Left renal cortex interstitium (tissue), 4 donors: ENCODE results near the gene HNRNPUL1. TPM values are rescaled to one million over a fixed set of nuclear protein-coding genes. Genes with fewer than 3 reads are reported as not detected.
"Not testable (repeated sequence)": the region's sequence is repeated elsewhere in the genome, so short reads cannot be mapped to it uniquely, and the experiment has no call there.

Experiments
- DNase-seq, 4 donors: peaks; one replicate each; pipeline ENCODE4 v3.0.0-alpha.2; 2013; ENCODE audit warnings: low read depth in 4 of 4, low spot score in 2 of 4, missing footprints in 1 of 4
- polyA plus RNA-seq, 4 donors: library from polyadenylated mRNA; unstranded; fragments of 120-200 nt; gene quantifications; one replicate each; pipeline ENCODE4 v1.2.1, GENCODE V29; 2013; ENCODE audit not compliant: insufficient read length in 4 of 4

HNRNPUL1 gene
- polyA plus RNA-seq, result 100 to 1,000 TPM; 192 to 227 (median 205) TPM

DNA sequence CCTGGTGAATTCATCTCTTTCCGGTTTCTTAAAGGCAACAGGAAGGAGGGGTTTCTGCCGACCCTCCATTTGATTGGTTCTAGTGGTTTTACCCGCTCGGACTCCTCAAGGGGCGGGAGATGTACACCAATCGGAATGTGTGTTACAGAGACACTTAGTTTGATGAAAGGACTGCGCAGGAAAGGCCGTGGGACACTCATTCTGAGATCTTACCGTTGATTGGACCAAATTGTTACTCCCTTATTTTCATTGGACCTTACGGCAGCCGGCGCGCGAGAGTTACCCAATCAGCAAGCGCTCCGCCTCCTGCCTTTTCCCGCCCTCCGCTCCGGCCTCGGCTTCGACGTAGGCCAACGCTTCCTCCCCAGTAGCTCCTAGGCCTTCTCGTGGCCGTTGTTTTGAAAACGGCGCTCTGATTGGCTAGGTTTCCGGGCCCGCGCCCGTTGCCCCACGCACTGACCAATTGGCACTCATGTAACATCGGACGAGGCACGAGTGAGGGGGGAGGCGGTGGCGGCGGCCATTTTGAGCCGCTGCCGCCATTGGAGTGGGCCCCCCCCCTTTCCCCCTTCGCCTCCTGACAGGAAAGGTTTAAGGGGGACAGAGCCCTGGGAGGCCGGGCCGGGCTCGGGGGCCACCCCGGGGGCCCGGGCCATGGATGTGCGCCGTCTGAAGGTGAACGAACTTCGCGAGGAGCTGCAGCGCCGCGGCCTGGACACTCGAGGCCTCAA, at the start of gene HNRNPUL1:
TSS of gene HNRNPUL1 (plus strand) at position 523 of the 731 bp plus-strand sequence. CDS start at position 655, 132 bp downstream.
- DNase-seq, result peak; percentile 100

DNA sequence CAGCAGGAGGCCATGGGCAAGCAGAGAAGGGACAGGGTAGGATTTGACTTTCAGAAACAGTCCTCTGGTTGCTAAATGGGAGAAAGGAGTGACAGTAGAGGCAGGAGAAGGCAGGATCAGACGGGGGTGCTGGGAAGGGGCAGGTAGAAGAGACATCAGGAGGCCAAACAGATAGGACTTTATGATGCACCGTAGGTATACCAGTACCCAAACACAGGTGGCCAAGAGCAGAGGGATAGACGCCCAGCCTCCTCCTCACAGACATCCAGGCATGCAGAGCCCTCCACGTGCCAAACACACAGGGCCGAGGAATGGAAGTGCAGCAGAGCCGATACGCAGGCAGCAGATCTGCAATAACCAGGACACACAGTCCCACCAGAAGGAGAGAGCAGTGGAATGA, 46.4 kb upstream of the HNRNPUL1 start:
- no peak for DNase-seq

- DNase-seq, result no peak
Observed at GRCh38 chr19:41218249-41218614, 45.9 kb upstream of the HNRNPUL1 start.

- DNase-seq, result peak; percentile 52 to 77 (median 62)
Observed at GRCh38 chr19:41218615-41219507, 45.3 kb upstream of the HNRNPUL1 start, which contains the start of gene AXL. TSS of gene AXL (plus strand) at chr19:41219223. CDS start at chr19:41219393, 170 bp downstream.

- DNase-seq, result no peak
Observed at GRCh38 chr19:41219924-41220567, 44.1 kb upstream of the HNRNPUL1 start.

- no peak for DNase-seq
Observed at GRCh38 chr19:41220811-41221210, 43.4 kb upstream of the HNRNPUL1 start.

DNA sequence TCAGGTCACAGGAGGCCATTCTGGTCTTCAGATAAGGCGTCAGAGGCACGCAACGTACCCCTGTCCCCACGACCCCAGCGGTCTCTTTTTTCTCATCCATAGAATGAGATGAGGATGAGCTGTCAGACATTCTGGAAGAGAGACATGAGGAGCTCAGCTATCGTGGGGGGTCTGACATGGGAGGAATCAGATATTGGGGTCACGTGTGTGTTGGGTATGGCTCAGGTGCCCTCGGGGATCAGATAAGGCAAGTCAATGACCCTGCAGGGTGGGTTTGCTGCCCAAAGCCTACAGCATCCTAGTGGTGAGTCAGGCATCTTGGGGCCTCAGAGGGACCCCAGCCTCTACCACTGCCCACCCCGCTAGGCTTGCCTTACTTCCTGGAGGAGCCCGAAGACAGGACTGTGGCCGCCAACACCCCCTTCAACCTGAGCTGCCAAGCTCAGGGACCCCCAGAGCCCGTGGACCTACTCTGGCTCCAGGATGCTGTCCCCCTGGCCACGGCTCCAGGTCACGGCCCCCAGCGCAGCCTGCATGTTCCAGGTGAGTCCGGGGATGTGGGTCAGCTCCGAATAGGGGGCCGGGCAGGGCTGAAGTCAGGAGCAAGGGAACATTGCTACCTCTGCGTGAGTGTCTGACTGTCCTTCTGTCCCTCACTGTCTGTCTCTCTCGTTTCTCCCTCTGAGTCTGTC, 42.5 kb upstream of the HNRNPUL1 start:
- no peak for DNase-seq

GRCh38 chr19:41222240-41222639, 41.9 kb upstream of the HNRNPUL1 start:
- DNase-seq, result no peak

DNA sequence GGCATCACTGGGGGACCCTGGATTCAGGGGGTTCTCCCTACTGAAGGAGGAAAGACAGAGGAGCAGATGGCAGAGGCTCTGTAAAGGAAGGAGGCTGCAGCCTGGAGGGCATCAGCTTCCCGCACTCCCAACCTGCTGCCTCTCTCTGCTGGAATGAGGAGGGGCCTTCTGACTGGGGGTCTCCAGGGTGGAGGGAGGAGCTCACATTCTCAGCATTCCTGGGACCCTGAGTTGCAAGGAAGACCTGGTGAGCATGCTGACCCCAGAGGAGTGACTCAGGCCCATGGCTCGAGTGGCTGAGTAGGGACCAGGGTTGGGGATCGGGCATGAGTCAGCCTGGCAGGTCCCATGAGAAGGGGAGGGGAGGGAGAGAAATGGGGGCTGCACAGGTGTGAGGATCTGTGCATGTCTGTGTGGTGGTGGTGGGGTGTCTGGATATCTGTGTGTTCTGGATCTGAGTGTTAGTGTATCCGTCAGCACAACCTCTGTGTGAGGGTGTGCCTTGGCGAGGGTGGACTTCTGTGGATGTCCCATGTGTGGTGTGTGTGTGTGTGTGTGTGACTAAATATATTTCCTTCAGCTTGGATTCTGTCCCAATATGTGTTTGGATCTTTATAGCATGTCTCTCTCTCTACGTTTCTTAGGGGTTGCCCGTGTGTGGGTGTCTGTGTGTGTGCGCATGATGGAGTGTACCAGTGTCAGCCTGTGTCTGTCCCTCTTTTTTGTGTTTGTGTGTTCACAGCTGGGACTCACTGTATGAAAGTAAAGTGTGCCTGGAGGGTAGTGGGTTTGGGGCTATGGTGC, 40.5 kb upstream of the HNRNPUL1 start:
- DNase-seq, result no peak

- DNase-seq, result no peak
Observed at GRCh38 chr19:41224632-41225031, 39.5 kb upstream of the HNRNPUL1 start.

GRCh38 chr19:41225238-41226052, 38.7 kb upstream of the HNRNPUL1 start:
- peak in 3 of 4 donors; percentile 31 to 44 (median 34) for DNase-seq

DNA sequence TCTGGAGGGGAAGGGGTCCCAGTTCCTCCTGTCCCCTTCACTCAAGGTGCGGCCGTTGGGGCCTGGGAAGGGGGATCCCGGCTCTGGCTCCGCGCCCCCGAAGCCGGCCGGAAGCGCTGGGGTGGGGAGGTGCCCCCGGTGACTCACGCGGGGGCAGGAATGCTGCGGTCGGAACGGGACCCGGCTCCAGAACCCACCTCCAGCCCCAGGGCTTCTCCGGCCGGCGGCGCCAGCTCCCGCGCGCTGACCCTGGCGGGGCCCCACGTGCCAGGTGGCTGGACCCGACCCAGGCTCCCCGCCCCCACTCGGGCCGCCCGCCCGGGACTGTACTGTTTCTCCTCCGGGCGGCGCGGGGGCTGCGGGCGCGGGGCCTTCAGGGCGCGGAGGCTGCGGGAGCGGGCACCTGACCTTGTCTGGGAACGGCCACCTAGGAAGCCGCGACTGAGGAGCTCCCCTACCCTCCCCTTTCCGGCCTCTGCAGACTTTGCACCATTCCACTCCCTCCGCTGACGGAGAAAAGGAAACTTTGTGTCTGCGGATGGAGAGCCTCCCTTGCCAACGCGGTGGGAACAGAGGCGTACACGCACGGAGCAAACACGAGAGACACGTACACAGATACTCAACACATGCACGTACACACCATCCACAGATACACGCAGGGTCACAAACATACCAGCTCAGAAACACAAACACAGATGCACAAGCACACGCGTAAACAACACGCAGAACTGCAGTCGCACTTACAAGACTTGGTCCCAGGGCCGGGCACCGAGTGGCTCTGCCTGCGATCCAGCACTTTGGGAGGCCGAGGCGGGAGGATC, 37.9 kb upstream of the HNRNPUL1 start:
- DNase-seq, result peak in 1 of 4 donors; percentile 53

DNA sequence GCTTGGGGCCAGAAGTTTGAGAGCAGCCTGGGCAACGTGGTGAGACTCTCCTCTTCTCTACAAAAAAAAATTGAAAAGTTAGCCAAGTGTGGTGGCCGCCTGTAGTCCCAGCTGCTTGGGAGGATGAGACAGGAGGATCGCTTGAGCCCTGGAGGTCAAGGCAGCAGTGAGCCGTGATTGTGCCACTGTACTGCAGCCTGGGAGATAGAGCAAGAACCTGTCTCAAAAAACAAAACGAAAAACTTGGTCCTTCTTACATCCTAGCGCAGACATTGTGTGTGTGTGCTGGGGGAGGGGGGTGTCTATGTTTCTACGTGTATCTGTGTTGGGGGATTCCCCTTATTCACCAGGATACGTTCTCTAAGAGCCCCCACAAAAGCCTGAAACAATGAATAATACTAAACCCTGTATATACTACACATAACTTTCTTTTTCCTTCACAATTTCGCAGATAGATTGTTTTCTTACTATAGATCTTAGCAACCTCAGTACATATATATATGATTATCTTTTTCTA, 37.2 kb upstream of the HNRNPUL1 start:
- DNase-seq, result no peak

DNA sequence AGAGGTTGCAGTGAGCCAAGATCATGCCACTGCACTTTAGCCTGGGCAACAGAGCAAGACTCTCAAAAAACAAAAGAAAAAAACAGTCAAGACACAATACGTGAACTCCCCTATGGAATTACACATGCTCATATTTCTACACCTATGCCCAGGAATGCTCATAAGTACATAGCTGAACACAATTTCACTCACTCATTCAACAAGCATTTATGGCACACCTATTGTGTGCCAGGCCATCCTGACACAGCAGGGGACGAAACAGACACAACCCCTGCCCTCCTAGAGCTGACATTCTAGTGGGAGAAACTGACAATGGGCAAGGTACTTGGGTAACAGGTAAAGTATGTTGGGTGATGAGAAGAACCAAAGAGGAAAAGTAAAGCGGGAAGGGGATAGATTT, 35.7 kb upstream of the HNRNPUL1 start:
- no peak for DNase-seq

GRCh38 chr19:41229338-41229737, 34.8 kb upstream of the HNRNPUL1 start:
- not testable (repeated sequence) for DNase-seq

DNA sequence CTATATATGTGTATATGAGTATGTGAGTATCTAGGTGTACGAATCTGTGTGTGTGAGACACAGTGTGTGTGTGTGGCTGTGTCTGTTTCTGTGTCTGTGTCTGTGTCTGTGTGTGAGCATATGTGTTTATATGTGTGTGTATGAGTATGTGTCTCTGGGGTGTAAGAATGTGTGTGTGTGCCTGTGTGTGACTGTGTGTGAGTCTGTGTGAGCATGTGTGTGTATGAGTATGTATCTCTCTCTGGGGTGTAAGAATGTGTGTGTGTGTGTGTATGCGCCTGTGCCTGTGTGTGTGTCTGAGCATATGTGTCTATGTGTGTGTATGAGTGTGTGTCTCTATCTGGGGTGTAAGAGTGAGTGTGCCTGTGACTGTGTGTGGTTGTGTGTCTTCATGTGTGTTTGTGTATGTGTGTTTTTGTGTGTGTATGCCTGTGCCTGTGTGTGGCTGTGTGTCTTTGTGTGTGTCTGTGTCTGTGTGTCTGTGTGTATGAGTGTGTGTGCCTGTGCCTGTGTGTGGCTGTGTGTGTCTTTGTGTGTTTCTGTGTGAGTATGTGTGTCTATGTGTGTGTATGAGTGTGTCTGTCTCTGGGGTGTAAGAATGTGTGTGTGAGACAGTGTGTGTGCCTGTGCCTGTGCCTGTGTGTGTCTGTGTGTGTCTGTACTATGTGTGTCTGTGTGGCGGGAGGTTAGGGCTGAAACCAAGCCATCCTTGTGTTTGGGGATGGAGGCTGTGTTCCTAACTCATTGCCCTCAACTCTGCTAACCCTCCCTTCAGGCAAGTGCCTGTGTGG, 33.9 kb upstream of the HNRNPUL1 start:
- DNase-seq, result no peak

GRCh38 chr19:41232686-41233085, 31.5 kb upstream of the HNRNPUL1 start:
- DNase-seq, result no peak
